Neural cell (in vitro differentiated cells): Measurements from ENCODE around the gene PLCXD3. TPM values are rescaled to one million over a fixed set of nuclear protein-coding genes. Genes with fewer than 3 reads are reported as not detected.

Source experiments
- H2AFZ ChIP-seq: fragments of 200-600, 300-800 bp; sonication (generic), shearing (Covaris generic); 2 replicates; pipeline ENCODE4 v1.6.0; 2014; ENCODE audit warnings: low read depth, mild to moderate bottlenecking, antibody characterized with exemption, low read length, moderate library complexity
- H3F3A ChIP-seq: fragments of 200-600 bp; shearing (Covaris generic); 2 replicates; pipeline ENCODE4 v1.6.1; 2016; ENCODE audit warnings: mild to moderate bottlenecking, moderate library complexity, mixed read lengths, antibody characterized with exemption, low read length; ENCODE audit not compliant: insufficient read depth, poor library complexity, severe bottlenecking
- H3K27ac ChIP-seq: fragments of 200-600, 300-800 bp; sonication (generic), shearing (Covaris generic); 2 replicates; pipeline ENCODE4 v1.5.1; 2014; ENCODE audit warnings: mild to moderate bottlenecking, low read length, moderate library complexity
- H3K27me3 ChIP-seq: fragments of 300-800, 200-600 bp; sonication (generic), shearing (Covaris generic); 2 replicates; pipeline ENCODE4 v1.6.0; 2014; ENCODE audit warnings: mild to moderate bottlenecking, low read depth, low read length, moderate library complexity; ENCODE audit not compliant: insufficient read depth
- H3K36me3 ChIP-seq: fragments of 300-800, 200-600 bp; sonication (generic), shearing (Covaris generic); 2 replicates; pipeline ENCODE4 v1.5.1; 2014; ENCODE audit warnings: mild to moderate bottlenecking, antibody characterized with exemption, low read length, moderate library complexity; ENCODE audit not compliant: insufficient read depth
- H3K4me2 ChIP-seq: fragments of 300-800, 200-600 bp; sonication (generic), shearing (Covaris generic); 2 replicates; pipeline ENCODE4 v1.6.0; 2014; ENCODE audit warnings: mild to moderate bottlenecking, low read length
- H3K4me3 ChIP-seq: fragments of 300-800, 200-600 bp; sonication (generic), shearing (Covaris generic); 2 replicates; pipeline ENCODE4 v1.5.1; 2014; ENCODE audit warnings: mild to moderate bottlenecking, low read length, moderate library complexity
- H3K79me2 ChIP-seq: fragments of 200-600 bp; shearing (Covaris generic); replicated peaks from 2 replicates; pipeline ENCODE4 v1.6.0; 2014; ENCODE audit warnings: mild to moderate bottlenecking, low read length, moderate library complexity; ENCODE audit not compliant: insufficient read depth
- H3K9ac ChIP-seq: fragments of 300-800, 200-600 bp; sonication (generic), shearing (Covaris generic); 2 replicates; pipeline ENCODE4 v1.6.1; 2016; ENCODE audit warnings: mild to moderate bottlenecking, low read length, mixed read lengths
- H3K9me2 ChIP-seq: fragments of 200-600 bp; shearing (Covaris generic); 2 replicates; pipeline ENCODE4 v1.6.1; 2016; ENCODE audit warnings: mild to moderate bottlenecking, low read length, mixed read lengths; ENCODE audit not compliant: insufficient read depth
- H3K9me3 ChIP-seq: fragments of 200-600, 300-800 bp; sonication (generic), shearing (Covaris generic); 2 replicates; pipeline ENCODE4 v1.6.1; 2016; ENCODE audit warnings: mild to moderate bottlenecking, mixed run types, low read length, moderate library complexity, mixed read lengths
- H4K20me1 ChIP-seq: fragments of 200-600 bp; shearing (Covaris generic); 2 replicates; pipeline ENCODE4 v1.6.1; 2016; ENCODE audit warnings: mild to moderate bottlenecking, mixed run types; ENCODE audit not compliant: insufficient read depth
- CTCF ChIP-seq: fragments of 450-650 bp; IDR thresholded peaks from 2 replicates; pipeline ENCODE4 v1.5.1; 2014; ENCODE audit warnings: antibody characterized with exemption, mild to moderate bottlenecking, moderate library complexity; ENCODE audit not compliant: poor library complexity, severe bottlenecking
- EP300 ChIP-seq: fragments of 450-650 bp; conservative IDR thresholded peaks from 2 replicates; pipeline ENCODE4 v1.6.1; 2014; ENCODE audit warnings: antibody characterized with exemption, mild to moderate bottlenecking, moderate library complexity; ENCODE audit not compliant: poor library complexity, severe bottlenecking
- EZH2 ChIP-seq: fragments of 200-600, 300-800 bp; shearing (Covaris generic), sonication (generic); IDR thresholded peaks from 2 replicates; pipeline ENCODE4 v1.6.1; 2014; ENCODE audit warnings: antibody characterized with exemption, low read length, borderline replicate concordance, mild to moderate bottlenecking; ENCODE audit not compliant: insufficient read depth, poor library complexity, severe bottlenecking
- MXI1 ChIP-seq: fragments of 450-650 bp; conservative IDR thresholded peaks from 2 replicates; pipeline ENCODE4 v1.6.1; 2014; ENCODE audit warnings: antibody characterized with exemption, mild to moderate bottlenecking; ENCODE audit not compliant: poor library complexity, severe bottlenecking
- POLR2AphosphoS5 ChIP-seq: IDR thresholded peaks from 2 replicates; pipeline ENCODE4 v1.6.1; 2012
- RAD21 ChIP-seq: fragments of 450-650 bp; conservative IDR thresholded peaks from 2 replicates; pipeline ENCODE4 v1.6.1; 2014; ENCODE audit warnings: antibody characterized with exemption, mild to moderate bottlenecking, moderate library complexity
- REST ChIP-seq: IDR thresholded peaks from 2 replicates; pipeline ENCODE4 v1.6.1; 2012; ENCODE audit warnings: borderline replicate concordance
- SMC3 ChIP-seq: fragments of 450-650 bp; conservative IDR thresholded peaks from 2 replicates; pipeline ENCODE4 v1.6.1; 2014; ENCODE audit warnings: antibody characterized with exemption, mild to moderate bottlenecking, moderate library complexity; ENCODE audit not compliant: poor library complexity
- TAF1 ChIP-seq: IDR thresholded peaks from 2 replicates; pipeline ENCODE4 v1.6.1; 2012; ENCODE audit warnings: low read depth
- polyA plus RNA-seq: library from polyadenylated mRNA; depleted of rRNA; stranded (reverse); fragments of >200 nt; gene quantifications from 2 replicates; pipeline ENCODE4 v1.2.3, GENCODE V29; 2014

The PLCXD3 gene
- polyA plus RNA-seq, 1 donor from 2014 or later: 6.6 TPM

- Histone ChIP-seq H3K9me3 (no peaks in the 10 kb centered on the region), H3F3A (no peaks in the 10 kb centered on the region), H3K27me3 (no peaks in the 10 kb centered on the region), H4K20me1 (no peaks in the 10 kb centered on the region), H3K27ac (no peak overlapping the region), H3K9me2 (no peaks in the 10 kb centered on the region), H3K79me2 (no peaks in the 10 kb centered on the region), H3K4me2 (no peak overlapping the region), H3K4me3 (no peak overlapping the region), H3K36me3 (no peaks in the 10 kb centered on the region), H3K9ac (no peak overlapping the region), H2AFZ (no peak overlapping the region)
- TF ChIP-seq RAD21 (no peak), MXI1 (no peak), REST (no peak), TAF1 (no peak), EZH2 (no peak), CTCF (no peak), POLR2AphosphoS5 (no peak), EP300 (no peak), SMC3 (no peak)
Measured at GRCh38 chr5:41447650-41448510, 62.5 kb downstream of the PLCXD3 start.

GRCh38 chr5:41445937-41446563 lies 64.4 kb downstream of the PLCXD3 start:
- H2AFZ ChIP-seq: no peak overlapping the region
- H4K20me1 ChIP-seq: no peaks in the 10 kb centered on the region
- TF ChIP-seq RAD21 (no peak), REST (no peak), SMC3 (no peak), MXI1 (no peak), TAF1 (no peak), EZH2 (no peak), POLR2AphosphoS5 (no peak), CTCF (no peak), EP300 (no peak)
- no peak overlapping the region for H3K9ac ChIP-seq
- H3K4me2 ChIP-seq: no peak overlapping the region
- no peaks in the 10 kb centered on the region for H3K9me3 ChIP-seq
- H3K27ac ChIP-seq: no peak overlapping the region
- H3F3A ChIP-seq: no peaks in the 10 kb centered on the region
- no peaks in the 10 kb centered on the region for H3K79me2 ChIP-seq
- no peak overlapping the region for H3K4me3 ChIP-seq
- no peaks in the 10 kb centered on the region for H3K36me3 ChIP-seq
- no peaks in the 10 kb centered on the region for H3K27me3 ChIP-seq
- H3K9me2 ChIP-seq: no peaks in the 10 kb centered on the region
